ENCODE results near the gene OR8B8. TPM values are rescaled to one million over a fixed set of nuclear protein-coding genes. Genes with fewer than 3 reads are reported as not detected.

The OR8B8 gene
- total RNA-seq, 1 experiment from 2014 or later, result not detected

DNA sequence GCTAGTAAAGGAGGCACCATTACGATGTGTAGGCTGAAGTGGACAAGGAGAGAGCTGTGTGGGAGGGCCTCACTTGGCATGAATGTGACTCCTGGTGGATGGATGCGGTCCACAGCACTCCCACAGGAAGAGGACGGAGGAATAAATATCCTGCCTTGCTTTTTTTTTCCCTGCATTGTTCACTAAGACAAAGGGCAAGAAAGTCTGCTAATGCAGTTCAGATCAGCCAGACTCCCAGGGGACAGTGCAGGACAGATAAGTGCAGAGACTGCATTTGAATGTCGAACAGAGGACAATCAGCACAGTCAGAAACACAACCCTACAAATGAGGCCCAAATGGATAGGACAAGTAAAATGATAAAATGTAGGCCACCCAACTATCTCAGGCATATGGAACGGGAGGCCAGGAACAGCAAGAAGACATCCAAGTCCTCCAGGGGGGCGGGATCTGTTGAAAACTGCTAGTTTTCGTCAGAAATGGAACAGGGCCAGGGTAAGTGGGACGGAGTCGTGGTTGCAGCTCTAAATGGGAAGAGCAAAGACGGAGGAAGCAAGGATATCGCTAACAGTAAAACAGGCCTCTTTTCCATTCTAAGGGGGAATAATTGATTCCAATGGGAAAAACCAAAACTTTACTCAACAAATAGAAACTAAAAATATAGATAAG is 25.2 kb upstream of the OR8B8 start:
- H2AFZ ChIP-seq (ENCODE audit: low read depth, low read length, poor library complexity, severe bottlenecking), result no peak overlapping the region
- intact Hi-C loops (cut with micrococcal nuclease), result no loop called here
- no peaks in the 10 kb centered on the region for H3K9me2 ChIP-seq (ENCODE audit: insufficient read depth)
- ChIA-PET RAD21 (ENCODE audit: low non-redundant PET in 1 of 2, low total read pairs in 2 of 2, uncharacterized antibody in 2 of 2, unreplicated experiment in 2 of 2) (no interaction called here), CTCF (no interaction called here), POLR2A (no interaction called here)
- H3K36me3 ChIP-seq (ENCODE audit: control insufficient read depth in 1 of 2, insufficient read depth in 2 of 2, low read length in 2 of 2), result no peaks in the 10 kb centered on the region
- H3K4me1 ChIP-seq (ENCODE audit: control insufficient read depth in 1 of 2, insufficient read depth in 2 of 2, low read length in 2 of 2), result no peaks in the 10 kb centered on the region
- H4K20me1 ChIP-seq (ENCODE audit: insufficient read depth), result no peaks in the 10 kb centered on the region
- no peak for TF ChIP-seq CEBPB (IDR thresholded peaks at IDR 0.05; ENCODE audit: low read depth)
- no peak for TF ChIP-seq JUND (IDR thresholded peaks at IDR 0.05)
- no peak for TF ChIP-seq SRF (IDR thresholded peaks at IDR 0.05; ENCODE audit: low read depth)
- TF ChIP-seq RAD21 (IDR thresholded peaks at IDR 0.05; ENCODE audit: low read depth), result no peak
- no peak for TF ChIP-seq EZH2phosphoT487 (IDR thresholded peaks at IDR 0.05; ENCODE audit: borderline replicate concordance)
- no peak for TF ChIP-seq POLR2A (IDR thresholded peaks at IDR 0.05; ENCODE audit: borderline replicate concordance, extremely low read depth, insufficient read depth, insufficient read length)
- no peak for TF ChIP-seq FOSL1 (IDR thresholded peaks at IDR 0.05; ENCODE audit: low read depth)
- DNase-seq (ENCODE audit: low read depth, low spot score) (no peak), ATAC-seq (no peak)
- no TSS peak for BruUV-seq (replicated peaks)
- H3K27me3 ChIP-seq (ENCODE audit: insufficient read depth, low read length), result peaks cover 84% of the 10 kb centered on the region
- no peak overlapping the region for H3K9ac ChIP-seq (ENCODE audit: low read length)
- no peak overlapping the region for H3K4me2 ChIP-seq (ENCODE audit: low read length)
- no peak overlapping the region for H3K4me3 ChIP-seq (replicated peaks in 1 of 2; ENCODE audit: low read depth in 1 of 2, low read length in 2 of 2)
- no peaks in the 10 kb centered on the region for H3K9me3 ChIP-seq (ENCODE audit: control insufficient read depth in 1 of 2, insufficient read depth in 1 of 2, low read depth in 1 of 2, low read length in 2 of 2)
- no peaks in the 10 kb centered on the region for H3K79me2 ChIP-seq (ENCODE audit: insufficient read depth, low read length)
- no peak overlapping the region for H3K27ac ChIP-seq (ENCODE audit: low read depth, low read length)

DNA sequence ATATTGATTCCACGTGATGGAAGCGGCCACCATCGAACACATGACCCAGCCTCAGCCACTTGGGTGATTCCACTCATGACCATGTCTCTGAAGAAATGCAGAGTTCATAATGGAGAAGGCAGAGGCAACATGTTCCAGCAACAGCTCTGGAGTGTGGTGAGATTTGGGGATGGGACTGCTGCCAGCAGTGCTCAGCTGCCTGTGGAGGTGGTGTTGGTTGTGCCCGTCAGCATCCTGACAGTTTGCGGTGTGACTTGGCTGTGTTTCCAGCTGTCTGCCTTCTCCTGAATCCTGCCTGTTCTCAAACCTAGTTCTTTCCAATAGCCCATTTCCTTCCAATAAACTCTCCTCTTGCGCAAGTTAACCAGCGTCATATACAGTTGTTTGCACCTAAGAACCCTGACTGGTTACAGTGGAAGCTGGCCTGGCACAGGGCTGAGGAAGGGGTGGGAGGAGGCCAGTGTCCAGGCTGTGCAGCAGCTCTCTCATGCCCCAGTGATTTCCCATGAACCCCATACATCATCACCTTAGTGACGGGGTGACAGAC is 22.0 kb upstream of the OR8B8 start:
- CTCF ChIA-PET, result no interaction called here
- RAD21 ChIA-PET (ENCODE audit: low non-redundant PET in 1 of 2, low total read pairs in 2 of 2, uncharacterized antibody in 2 of 2, unreplicated experiment in 2 of 2), result interaction anchor here in 1 of 2 experiments (0.6 kb wide), 1 partner anchor 155 kb away, joined by 4 read pairs; no protein-coding TSS in a partner anchor
- POLR2A ChIA-PET, result no interaction called here
- TF ChIP-seq FOSL1 (IDR thresholded peaks at IDR 0.05; ENCODE audit: low read depth), result no peak
- TF ChIP-seq, protein P1, sequence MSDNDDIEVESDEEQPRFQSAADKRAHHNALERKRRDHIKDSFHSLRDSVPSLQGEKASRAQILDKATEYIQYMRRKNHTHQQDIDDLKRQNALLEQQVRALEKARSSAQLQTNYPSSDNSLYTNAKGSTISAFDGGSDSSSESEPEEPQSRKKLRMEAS (IDR thresholded peaks at IDR 0.05), result no peak
- TF ChIP-seq POLR2A (IDR thresholded peaks at IDR 0.05; ENCODE audit: borderline replicate concordance, extremely low read depth, insufficient read depth, insufficient read length), result no peak
- TF ChIP-seq JUND (IDR thresholded peaks at IDR 0.05), result no peak
- no peak for TF ChIP-seq SP1 (IDR thresholded peaks at IDR 0.05; ENCODE audit: low read depth)
- TF ChIP-seq, protein P2, sequence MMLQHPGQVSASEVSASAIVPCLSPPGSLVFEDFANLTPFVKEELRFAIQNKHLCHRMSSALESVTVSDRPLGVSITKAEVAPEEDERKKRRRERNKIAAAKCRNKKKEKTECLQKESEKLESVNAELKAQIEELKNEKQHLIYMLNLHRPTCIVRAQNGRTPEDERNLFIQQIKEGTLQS (IDR thresholded peaks at IDR 0.05), result no peak
- TF ChIP-seq CBX3 (IDR thresholded peaks at IDR 0.05; ENCODE audit: low read depth), result no peak
- TF ChIP-seq, protein P3, sequence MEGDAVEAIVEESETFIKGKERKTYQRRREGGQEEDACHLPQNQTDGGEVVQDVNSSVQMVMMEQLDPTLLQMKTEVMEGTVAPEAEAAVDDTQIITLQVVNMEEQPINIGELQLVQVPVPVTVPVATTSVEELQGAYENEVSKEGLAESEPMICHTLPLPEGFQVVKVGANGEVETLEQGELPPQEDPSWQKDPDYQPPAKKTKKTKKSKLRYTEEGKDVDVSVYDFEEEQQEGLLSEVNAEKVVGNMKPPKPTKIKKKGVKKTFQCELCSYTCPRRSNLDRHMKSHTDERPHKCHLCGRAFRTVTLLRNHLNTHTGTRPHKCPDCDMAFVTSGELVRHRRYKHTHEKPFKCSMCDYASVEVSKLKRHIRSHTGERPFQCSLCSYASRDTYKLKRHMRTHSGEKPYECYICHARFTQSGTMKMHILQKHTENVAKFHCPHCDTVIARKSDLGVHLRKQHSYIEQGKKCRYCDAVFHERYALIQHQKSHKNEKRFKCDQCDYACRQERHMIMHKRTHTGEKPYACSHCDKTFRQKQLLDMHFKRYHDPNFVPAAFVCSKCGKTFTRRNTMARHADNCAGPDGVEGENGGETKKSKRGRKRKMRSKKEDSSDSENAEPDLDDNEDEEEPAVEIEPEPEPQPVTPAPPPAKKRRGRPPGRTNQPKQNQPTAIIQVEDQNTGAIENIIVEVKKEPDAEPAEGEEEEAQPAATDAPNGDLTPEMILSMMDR (IDR thresholded peaks at IDR 0.05 in 2 of 3, conservative IDR thresholded peaks at IDR 0.05 in 1 of 3; ENCODE audit: borderline replicate concordance in 1 of 3, insufficient read depth in 1 of 3, low read depth in 2 of 3, low read length in 2 of 3), result no peak
- no peak for TF ChIP-seq CEBPB (IDR thresholded peaks at IDR 0.05; ENCODE audit: low read depth)
- no peak for TF ChIP-seq SRF (IDR thresholded peaks at IDR 0.05; ENCODE audit: low read depth)
- no peak for TF ChIP-seq TCF7L2 (IDR thresholded peaks at IDR 0.05; ENCODE audit: borderline replicate concordance, extremely low read depth, insufficient read depth, insufficient read length)
- TF ChIP-seq ZNF274 (IDR thresholded peaks at IDR 0.05; ENCODE audit: low read depth, low read length), result no peak

More for the DNA sequence above, 22.0 kb upstream of the OR8B8 start:
- Histone ChIP-seq H3K27me3 (ENCODE audit: insufficient read depth, low read length) (peaks cover 66% of the 10 kb centered on the region), H4K20me1 (ENCODE audit: insufficient read depth) (no peaks in the 10 kb centered on the region), H3K27ac (ENCODE audit: low read depth, low read length) (no peak overlapping the region), H3K9ac (ENCODE audit: low read length) (no peak overlapping the region), H3K9me3 (ENCODE audit: control insufficient read depth in 1 of 2, insufficient read depth in 1 of 2, low read depth in 1 of 2, low read length in 2 of 2) (no peaks in the 10 kb centered on the region), H3K79me2 (ENCODE audit: insufficient read depth, low read length) (no peaks in the 10 kb centered on the region), H2AFZ (ENCODE audit: low read depth, low read length, poor library complexity, severe bottlenecking) (no peak overlapping the region), H3K36me3 (ENCODE audit: control insufficient read depth in 1 of 2, insufficient read depth in 2 of 2, low read length in 2 of 2) (no peaks in the 10 kb centered on the region), H3K4me1 (ENCODE audit: control insufficient read depth in 1 of 2, insufficient read depth in 2 of 2, low read length in 2 of 2) (no peaks in the 10 kb centered on the region), H3K9me2 (ENCODE audit: insufficient read depth) (no peaks in the 10 kb centered on the region), H3K4me2 (ENCODE audit: low read length) (no peak overlapping the region), H3K4me3 (replicated peaks in 1 of 2; ENCODE audit: low read depth in 1 of 2, low read length in 2 of 2) (no peak overlapping the region)
- ATAC-seq (no peak), DNase-seq (ENCODE audit: low read depth, low spot score) (no peak)
- no TSS peak for BruUV-seq (replicated peaks)
- intact Hi-C loops (cut with micrococcal nuclease), result no loop called here

Measured in HCT116 (cell line).